Urinary bladder (tissue), 4 donors: ENCODE measurements around the gene DLEC1. TPM values are rescaled to one million over a fixed set of nuclear protein-coding genes. Genes with fewer than 3 reads are reported as not detected.

Source experiments
- DNase-seq: peaks from one replicate; pipeline ENCODE4 v3.0.0-alpha.2; 2015; ENCODE audit errors: extremely low spot score
- H3K27ac ChIP-seq: one replicate; pipeline ENCODE4 v1.5.1; 2013; ENCODE audit warnings: low read depth, mild to moderate bottlenecking, moderate library complexity
- H3K36me3 ChIP-seq: one replicate; pipeline ENCODE4 v1.6.1; 2013; ENCODE audit warnings: mild to moderate bottlenecking, moderate library complexity; ENCODE audit not compliant: insufficient read depth
- H3K4me1 ChIP-seq: one replicate; pipeline ENCODE4 v1.6.1; 2013; ENCODE audit warnings: mild to moderate bottlenecking, moderate library complexity; ENCODE audit not compliant: insufficient read depth
- H3K4me3 ChIP-seq: one replicate; pipeline ENCODE4 v1.5.1; 2013; ENCODE audit warnings: low read depth, low read length
- WGBS: extraction: QIAGEN DNeasy Blood & Tissue Kit; methylation state at CpG from one replicate; pipeline ENCODE4 v1.1.7; 2013; 5-methylcytosine and 5-hydroxymethylcytosine counted together
- polyA plus RNA-seq: library from polyadenylated mRNA; stranded (reverse); fragments of 200-250 nt; gene quantifications from one replicate; pipeline ENCODE4 v1.2.3, GENCODE V29; 2013
- total RNA-seq: library from RNA; depleted of rRNA; stranded (reverse); fragments of >200 nt; gene quantifications from one replicate; pipeline ENCODE4 v1.2.3, GENCODE V29; 2014
- donor health status: healthy with polysubstance abuse.
- donor health status: healthy.

Gene DLEC1
- total and polyA plus RNA-seq, 2 donors: 0.29 to 0.42 TPM

DNA sequence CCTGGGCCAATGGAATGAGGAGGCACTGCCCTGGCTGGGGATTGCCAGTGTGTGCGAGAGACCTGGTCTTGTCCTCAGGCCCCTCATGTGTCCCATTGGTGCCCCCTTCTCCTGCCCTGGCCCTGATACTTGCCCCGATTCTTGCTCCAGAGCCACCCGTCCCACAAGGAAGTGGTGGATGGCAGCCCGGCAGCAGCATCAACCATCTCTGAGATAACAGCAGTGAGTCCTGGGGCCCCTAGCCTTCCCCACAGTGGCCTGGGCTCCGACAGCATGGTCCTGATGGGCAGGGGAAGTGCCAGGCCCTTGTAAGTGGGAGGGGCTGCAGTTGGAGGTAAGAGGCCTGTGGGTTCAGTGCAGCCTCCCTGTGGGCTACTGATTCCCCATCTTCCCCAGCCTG is 33.0 kb upstream of the DLEC1 start:
- H3K4me3 ChIP-seq: no peak overlapping the region
- DNase-seq: no peak
- peaks cover 6% of the 10 kb centered on the region for H3K36me3 ChIP-seq
- WGBS: 91% methylated on average over 5 of the region's 5 CpGs
- H3K4me1 ChIP-seq: no peaks in the 10 kb centered on the region
- no peak overlapping the region for H3K27ac ChIP-seq

DNA sequence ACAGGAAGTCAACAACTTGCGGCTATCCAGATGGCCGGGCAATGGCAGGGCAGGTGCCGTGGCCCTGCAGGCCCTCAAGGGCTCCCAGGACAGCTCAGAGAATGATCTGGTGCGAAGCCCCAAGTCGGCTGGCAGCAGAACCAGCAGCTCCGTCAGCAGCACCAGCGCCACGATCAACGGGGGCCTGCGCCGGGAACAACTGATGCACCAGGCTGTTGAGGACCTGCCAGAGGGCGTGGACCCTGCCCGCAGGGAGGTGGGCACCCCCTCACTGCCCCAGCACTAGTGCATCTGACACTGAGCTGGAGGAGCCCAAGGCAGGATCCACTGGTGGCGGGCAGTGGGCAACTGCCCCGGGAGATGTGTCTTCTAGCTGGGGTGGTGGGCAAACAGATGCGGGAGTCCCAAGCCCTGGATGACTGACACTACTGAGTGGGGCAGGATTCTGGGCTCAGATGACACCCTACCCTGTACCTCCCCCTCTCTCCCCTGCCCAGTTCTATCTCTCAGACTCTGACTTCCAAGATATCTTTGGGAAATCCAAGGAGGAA is 32.5 kb upstream of the DLEC1 start:
- Histone ChIP-seq H3K36me3 (peaks cover 5% of the 10 kb centered on the region), H3K4me3 (no peak overlapping the region), H3K27ac (no peak overlapping the region), H3K4me1 (no peaks in the 10 kb centered on the region)
- DNase-seq: no peak
- WGBS: 94% methylated on average over 16 of the region's 16 CpGs

DNA sequence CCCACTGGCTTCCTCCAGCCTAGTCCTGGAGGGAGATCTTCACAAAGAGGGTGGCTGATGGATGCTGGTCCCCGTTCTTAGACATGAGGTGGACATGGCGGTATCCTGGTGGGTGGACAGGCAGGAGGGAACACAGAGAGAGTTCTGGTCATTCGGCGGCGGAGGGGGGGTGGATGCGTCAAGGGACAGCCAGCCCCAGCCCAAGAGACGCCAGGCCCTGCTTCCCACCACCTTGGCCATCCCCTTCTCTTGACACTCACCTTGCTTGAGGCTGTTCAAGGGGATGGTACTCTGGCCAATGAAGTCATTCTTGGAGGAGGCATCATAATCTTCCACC is 31.3 kb upstream of the DLEC1 start:
- Histone ChIP-seq H3K27ac (no peak overlapping the region), H3K4me1 (no peaks in the 10 kb centered on the region), H3K36me3 (peaks cover 2% of the 10 kb centered on the region), H3K4me3 (no peak overlapping the region)
- DNase-seq: no peak
- 93% methylated on average over 7 of the region's 7 CpGs for WGBS

DNA sequence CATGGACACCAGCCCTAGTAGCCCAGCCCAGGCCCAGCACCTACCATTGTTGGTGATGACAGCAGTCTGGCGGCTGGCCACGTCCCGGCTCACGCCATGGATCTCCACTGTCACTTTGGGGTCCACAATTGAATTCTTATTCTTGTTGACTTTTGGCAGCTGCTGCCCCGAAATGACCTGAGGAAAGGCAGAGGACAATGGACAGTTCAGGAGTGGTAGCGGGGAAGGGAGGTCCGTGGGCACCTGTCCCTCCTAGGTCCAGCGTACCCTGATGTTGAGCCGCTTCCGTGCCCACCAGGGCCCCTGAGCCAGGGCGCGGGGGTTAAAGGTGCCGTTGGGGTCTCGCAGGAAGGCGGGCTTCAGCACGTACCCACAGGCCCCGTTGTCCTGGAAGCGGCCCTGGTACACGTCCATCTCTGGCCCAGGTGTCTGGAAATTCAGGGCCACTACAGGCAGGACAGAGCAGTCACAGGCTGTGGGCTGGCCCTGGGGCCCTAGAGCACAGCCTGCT is 30.8 kb upstream of the DLEC1 start:
- Histone ChIP-seq H3K4me3 (no peak overlapping the region), H3K4me1 (no peaks in the 10 kb centered on the region), H3K27ac (no peak overlapping the region), H3K36me3 (peaks cover 2% of the 10 kb centered on the region)
- WGBS: 90% methylated on average over 19 of the region's 19 CpGs
- DNase-seq: no peak

DNA sequence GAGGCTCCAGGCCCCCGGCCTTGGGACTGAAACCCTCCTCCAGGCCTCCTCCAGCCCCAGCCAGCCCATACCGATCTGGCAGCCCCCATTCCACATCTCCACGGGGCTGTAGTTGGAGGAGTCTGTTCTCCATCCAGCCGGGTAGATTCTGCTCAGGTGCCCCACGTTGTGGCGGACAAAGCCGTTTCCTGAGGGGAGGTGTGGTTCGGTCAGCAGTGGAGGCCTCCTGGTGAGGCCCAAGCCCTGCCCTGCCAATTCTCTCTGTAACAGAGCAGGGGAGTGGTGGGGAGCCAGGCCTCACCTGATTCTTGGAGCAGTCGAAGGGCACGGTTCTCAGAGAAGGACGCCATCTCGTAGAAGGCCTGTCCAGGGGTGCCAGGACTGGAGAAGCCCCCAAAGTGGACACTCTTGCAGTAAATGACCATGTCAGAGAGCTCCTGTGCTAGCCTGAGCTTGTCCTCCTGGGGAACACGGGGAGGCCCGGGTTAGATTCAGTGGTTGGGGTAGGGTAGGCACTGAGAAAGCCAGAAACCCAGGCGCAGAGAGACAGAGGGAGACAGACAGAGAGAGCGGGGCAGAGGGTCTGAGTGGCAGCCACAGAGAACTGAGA is 29.9 kb upstream of the DLEC1 start:
- Histone ChIP-seq H3K4me3 (no peak overlapping the region), H3K36me3 (peaks cover 2% of the 10 kb centered on the region), H3K27ac (no peak overlapping the region), H3K4me1 (no peaks in the 10 kb centered on the region)
- DNase-seq: no peak
- WGBS: 88% methylated on average over 16 of the region's 16 CpGs

DNA sequence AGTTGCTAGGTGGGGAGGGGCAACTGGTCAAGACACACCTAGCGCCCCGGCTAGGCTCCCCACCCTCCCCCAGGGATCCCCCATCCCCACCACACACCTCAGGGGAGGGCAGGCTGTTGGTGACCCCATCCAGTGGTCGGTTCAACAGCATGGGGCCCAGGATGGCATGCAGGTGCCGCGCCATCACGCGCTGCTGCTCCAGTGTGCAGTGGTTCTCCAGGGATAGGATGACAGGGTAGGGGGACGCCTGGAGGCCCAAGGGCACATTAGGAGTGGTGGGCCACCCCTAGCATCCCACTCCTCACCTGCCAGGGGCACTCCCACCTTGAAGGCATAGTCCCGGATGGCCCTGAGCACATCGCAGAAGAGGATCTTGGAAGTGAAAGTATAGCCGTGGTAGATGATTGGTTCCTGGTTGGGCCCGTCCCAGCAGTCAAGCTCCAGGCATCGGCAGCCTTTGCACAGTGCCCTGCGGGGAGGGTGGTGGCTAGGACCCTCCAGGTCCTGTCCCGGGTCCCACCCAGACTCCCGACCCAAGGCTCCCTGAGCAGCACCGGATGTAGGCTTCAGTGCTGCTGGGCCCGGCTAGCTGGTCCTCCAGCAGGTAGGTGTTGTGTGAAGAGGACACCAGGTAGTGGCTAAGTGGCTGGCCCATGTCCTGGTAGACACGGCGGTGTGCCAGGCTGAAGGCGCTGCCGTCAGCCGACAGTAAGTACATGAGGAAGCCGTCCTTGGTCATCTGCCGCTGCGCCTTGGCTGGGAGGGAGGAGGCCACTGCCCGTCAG is 29.0 kb upstream of the DLEC1 start:
- no peaks in the 10 kb centered on the region for H3K4me1 ChIP-seq
- H3K36me3 ChIP-seq: peaks cover 2% of the 10 kb centered on the region
- DNase-seq: no peak
- H3K27ac ChIP-seq: no peak overlapping the region
- WGBS: 92% methylated on average over 27 of the region's 27 CpGs
- H3K4me3 ChIP-seq: no peak overlapping the region

DNA sequence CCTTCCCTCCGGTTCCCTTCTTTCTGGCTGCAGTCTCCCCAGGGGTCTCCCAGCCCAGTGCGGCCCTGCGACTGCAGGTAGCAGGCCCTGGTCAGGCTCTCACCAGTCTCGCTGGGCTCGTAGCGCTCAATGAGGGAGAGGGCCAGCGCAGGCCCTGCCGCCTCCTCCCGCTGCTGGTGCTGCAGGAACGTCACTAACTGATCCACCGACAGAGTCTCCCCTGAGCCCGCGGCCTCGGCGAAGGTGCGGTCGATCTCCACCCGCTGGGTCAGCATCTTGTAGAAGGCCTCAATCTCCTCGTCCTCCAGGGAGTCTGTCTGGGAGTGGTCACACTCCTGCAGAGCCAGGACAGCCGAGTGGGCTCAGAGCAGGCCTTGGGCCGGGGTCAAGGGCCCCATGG is 27.9 kb upstream of the DLEC1 start:
- Histone ChIP-seq H3K4me1 (no peaks in the 10 kb centered on the region), H3K36me3 (peaks cover 5% of the 10 kb centered on the region), H3K27ac (no peak overlapping the region), H3K4me3 (no peak overlapping the region)
- 92% methylated on average over 21 of the region's 21 CpGs for WGBS
- no peak for DNase-seq

DNA sequence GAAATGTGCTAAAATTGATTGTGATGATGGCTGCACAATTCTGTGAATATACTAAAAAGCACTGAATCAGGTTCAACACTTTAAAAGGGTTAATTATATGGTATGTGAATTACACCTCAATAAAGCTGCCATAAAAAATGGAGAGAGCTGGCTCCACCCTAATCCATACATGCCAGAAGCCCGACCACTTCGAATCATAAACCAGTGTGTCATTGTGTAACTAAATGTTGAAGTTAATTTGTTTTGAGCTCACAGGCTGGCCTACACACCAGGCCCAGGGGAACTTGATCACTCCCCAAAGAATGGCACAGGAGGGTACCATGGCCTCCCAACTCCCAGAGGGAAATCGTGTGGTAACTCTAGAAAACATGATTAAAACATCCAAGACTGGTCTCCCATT is 23.5 kb upstream of the DLEC1 start:
- peaks cover 8% of the 10 kb centered on the region for H3K36me3 ChIP-seq
- no peak for DNase-seq
- no peak overlapping the region for H3K27ac ChIP-seq
- WGBS: 79% methylated on average over 3 of the region's 3 CpGs
- H3K4me3 ChIP-seq: no peak overlapping the region
- no peaks in the 10 kb centered on the region for H3K4me1 ChIP-seq

DNA sequence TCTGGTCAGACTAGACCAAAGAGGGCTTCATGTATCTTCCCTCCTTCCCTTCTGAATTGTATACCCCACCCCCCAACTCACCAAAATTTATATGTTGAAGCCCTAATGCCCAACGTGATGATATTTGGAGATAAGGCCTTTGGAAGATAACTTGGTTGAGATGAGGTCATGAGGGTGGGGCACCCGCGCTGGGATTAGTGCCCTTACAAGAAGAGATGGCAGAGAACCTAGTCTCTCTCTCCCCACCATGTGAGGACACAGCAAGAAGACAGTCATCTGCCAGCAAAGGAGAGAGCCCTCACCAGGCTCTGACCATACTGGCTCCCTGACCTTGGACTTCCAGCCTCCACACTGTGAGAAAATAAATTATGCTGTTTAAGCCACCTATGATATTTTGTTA is 23.0 kb upstream of the DLEC1 start:
- no peak for DNase-seq
- H3K27ac ChIP-seq: no peak overlapping the region
- peaks cover 8% of the 10 kb centered on the region for H3K36me3 ChIP-seq
- no peaks in the 10 kb centered on the region for H3K4me1 ChIP-seq
- 87% methylated on average over 3 of the region's 3 CpGs for WGBS
- no peak overlapping the region for H3K4me3 ChIP-seq

DNA sequence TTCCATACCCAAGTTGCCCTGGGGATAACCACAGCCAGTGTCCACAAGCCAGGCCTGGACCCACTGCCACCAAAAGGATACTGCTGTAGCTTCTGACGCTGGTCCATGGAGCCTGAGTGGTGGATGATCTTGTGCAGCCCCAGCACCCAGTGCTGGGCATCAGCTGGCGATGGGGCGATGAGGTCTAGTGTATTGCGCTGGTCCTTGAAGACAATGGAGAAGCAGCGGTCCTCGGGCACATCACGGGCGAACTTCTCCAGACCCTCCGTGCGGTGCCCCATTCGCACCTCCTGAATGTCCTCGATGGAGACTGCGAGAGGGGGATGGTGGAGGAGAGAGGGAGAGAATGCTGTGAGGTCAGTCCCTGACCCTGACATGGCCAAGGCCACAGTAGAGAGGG is 22.6 kb upstream of the DLEC1 start:
- Histone ChIP-seq H3K4me3 (no peak overlapping the region), H3K4me1 (no peaks in the 10 kb centered on the region), H3K27ac (no peak overlapping the region), H3K36me3 (peaks cover 8% of the 10 kb centered on the region)
- WGBS: 99% methylated on average over 13 of the region's 13 CpGs
- no peak for DNase-seq

DNA sequence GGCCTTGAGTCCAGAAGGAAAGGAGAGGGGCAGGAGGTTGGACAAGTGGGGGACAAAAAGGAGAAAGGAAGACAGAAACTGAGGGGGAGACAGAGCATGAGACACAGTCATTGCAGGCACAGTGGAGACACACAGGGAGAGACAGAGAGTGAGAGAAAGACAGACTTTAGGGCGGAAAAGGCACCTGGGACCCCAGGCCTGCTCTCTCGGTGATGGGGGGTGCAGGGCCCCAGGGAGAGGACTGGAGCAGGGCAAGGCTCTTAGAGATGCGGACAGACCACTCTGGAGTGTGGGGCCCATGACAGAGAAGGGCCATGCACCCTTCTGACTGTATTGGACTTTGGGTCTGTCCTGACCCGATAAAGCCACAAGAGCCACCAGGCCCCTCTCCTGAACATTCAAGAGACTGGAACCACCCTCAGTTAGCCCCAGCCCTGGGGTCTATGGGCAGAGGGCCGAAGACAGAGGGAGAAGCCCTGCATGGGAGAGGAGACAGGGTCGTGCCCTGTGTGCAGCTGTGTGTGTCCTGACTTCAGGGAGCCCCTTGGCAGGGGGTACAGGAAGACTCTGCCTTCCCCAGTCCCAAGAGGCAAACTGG is 22.1 kb upstream of the DLEC1 start:
- Histone ChIP-seq H3K4me1 (no peaks in the 10 kb centered on the region), H3K27ac (no peak overlapping the region), H3K36me3 (peaks cover 8% of the 10 kb centered on the region), H3K4me3 (no peak overlapping the region)
- DNase-seq: no peak
- WGBS: 87% methylated on average over 6 of the region's 6 CpGs

DNA sequence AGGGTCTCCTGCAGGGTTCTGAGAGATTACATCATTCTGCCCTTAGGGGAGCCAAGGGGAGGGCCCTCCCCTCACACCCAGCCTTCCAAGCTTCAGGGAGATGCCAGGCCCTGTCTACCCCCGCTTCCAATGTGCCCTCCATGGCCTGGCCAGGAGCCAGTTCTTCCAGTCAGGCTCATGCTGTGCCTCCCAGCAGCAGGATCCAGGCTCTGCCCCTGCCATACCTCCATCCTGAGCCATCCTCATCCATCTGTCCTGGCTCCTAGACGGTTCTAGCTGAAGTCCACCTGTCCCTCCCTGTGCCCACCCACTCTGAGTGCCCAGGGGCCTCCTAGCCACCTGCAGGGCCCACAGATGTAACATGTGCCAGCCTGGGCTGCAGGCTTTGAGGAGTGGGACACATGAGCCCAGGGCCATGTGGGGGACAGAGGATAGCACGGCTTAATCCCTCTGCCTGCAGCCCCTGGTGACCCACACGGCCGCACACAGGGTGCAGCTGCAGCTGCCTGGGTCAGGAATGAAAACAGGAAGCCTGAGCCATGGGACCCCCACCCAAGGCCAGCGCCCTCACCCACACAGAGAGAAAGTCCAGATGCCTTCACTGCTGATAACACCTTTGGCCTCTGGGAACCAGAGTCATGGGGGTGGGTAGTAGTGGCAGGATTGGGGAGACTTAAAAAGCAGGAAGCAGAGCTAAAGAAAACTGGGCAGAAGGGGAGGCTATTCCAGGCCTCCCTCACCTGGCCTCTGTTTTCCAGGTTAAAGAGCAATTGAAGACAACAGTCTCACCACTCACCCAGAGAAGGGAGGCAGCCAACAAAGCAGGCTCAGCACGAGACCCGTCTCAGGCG is 21.3 kb upstream of the DLEC1 start:
- H3K27ac ChIP-seq: no peak overlapping the region
- no peaks in the 10 kb centered on the region for H3K4me1 ChIP-seq
- WGBS: 84% methylated on average over 9 of the region's 9 CpGs
- DNase-seq: no peak
- H3K4me3 ChIP-seq: no peak overlapping the region
- peaks cover 8% of the 10 kb centered on the region for H3K36me3 ChIP-seq
